ENCODE results near the gene TLN1.

TLN1 gene

GRCh38 chr9:35771943-35772342, 39.9 kb upstream of the TLN1 start:
- TF ChIP-seq, protein P1, sequence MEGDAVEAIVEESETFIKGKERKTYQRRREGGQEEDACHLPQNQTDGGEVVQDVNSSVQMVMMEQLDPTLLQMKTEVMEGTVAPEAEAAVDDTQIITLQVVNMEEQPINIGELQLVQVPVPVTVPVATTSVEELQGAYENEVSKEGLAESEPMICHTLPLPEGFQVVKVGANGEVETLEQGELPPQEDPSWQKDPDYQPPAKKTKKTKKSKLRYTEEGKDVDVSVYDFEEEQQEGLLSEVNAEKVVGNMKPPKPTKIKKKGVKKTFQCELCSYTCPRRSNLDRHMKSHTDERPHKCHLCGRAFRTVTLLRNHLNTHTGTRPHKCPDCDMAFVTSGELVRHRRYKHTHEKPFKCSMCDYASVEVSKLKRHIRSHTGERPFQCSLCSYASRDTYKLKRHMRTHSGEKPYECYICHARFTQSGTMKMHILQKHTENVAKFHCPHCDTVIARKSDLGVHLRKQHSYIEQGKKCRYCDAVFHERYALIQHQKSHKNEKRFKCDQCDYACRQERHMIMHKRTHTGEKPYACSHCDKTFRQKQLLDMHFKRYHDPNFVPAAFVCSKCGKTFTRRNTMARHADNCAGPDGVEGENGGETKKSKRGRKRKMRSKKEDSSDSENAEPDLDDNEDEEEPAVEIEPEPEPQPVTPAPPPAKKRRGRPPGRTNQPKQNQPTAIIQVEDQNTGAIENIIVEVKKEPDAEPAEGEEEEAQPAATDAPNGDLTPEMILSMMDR (IDR thresholded peaks at IDR 0.05; ENCODE audit: control extremely low read depth, extremely low read depth, low read depth, missing control alignments) = no peak
- no peak for DNase-seq (ENCODE audit: extremely low spot score)
- ChIA-PET POLR2A (interaction anchor here (0.5 kb wide), 1 partner anchor 38 kb away, joined by 3 read pairs; no protein-coding TSS in a partner anchor), CTCF (interaction anchor here (0.9 to 7.8 kb wide), 8 partner anchors 8 to 110 kb away, joined by 3 to 45 read pairs (median 6); partner anchors contain the start of genes CREB3, GBA2, MSMP and NPR2)

GRCh38 chr9:35771534-35771933, 39.5 kb upstream of the TLN1 start:
- TF ChIP-seq, protein P1 (IDR thresholded peaks at IDR 0.05; ENCODE audit: control extremely low read depth, extremely low read depth, low read depth, missing control alignments) = no peak
- no peak for DNase-seq (ENCODE audit: extremely low spot score)
- CTCF ChIA-PET = interaction anchor here (0.9 to 7.8 kb wide), 12 partner anchors 9 to 111 kb away, joined by 3 to 45 read pairs (median 4); partner anchors contain the start of genes CREB3, MSMP, NPR2 and TLN1
- POLR2A ChIA-PET = interaction anchor here (0.5 kb wide), 1 partner anchor 38 kb away, joined by 3 read pairs; no protein-coding TSS in a partner anchor

DNA sequence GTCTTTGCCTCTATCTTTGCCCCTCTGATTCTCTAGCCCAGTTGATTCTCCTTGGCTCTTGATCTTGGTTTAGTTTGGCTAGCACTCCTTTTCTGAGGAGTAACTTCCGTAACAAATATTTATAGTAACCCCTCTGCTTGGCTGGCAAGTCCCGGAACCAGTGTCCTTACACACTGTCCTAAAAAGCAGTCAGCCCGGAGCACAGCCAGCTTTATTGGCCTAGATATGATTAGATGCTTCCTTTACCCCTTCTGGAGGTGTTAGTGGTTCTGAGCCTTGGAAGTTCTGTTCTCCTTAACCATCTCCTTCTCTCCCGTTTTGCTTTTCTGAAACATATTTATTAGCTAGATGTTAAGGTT, 39.1 kb upstream of the TLN1 start:
- POLR2A ChIA-PET = no interaction called here
- no peak for DNase-seq (ENCODE audit: extremely low spot score)
- CTCF ChIA-PET = interaction anchor here (0.9 to 7.8 kb wide), 11 partner anchors 8 to 68 kb away, joined by 3 to 45 read pairs (median 5); partner anchors contain the start of genes CREB3, MSMP, NPR2 and TLN1
- TF ChIP-seq, protein P1 (IDR thresholded peaks at IDR 0.05; ENCODE audit: control extremely low read depth, extremely low read depth, low read depth, missing control alignments) = no peak

- TF ChIP-seq, protein P1 (IDR thresholded peaks at IDR 0.05; ENCODE audit: control extremely low read depth, extremely low read depth, low read depth, missing control alignments) = no peak
- ChIA-PET POLR2A (no interaction called here), CTCF (interaction anchor here (0.9 to 7.8 kb wide), 4 partner anchors 9 to 20 kb away, joined by 3 to 45 read pairs (median 22); partner anchors contain the start of genes MSMP and NPR2)
- no peak for DNase-seq (ENCODE audit: extremely low spot score)
These were observed 37.8 kb upstream of the TLN1 start for GRCh38 chr9:35769763-35770162.

- no peak for DNase-seq (ENCODE audit: extremely low spot score)
- CTCF ChIA-PET = interaction anchor here (2.3 to 6.7 kb wide), 2 partner anchors 12 to 23 kb away, joined by 7 to 42 read pairs; partner anchors contain the start of gene MSMP
These were observed 35.5 kb upstream of the TLN1 start for GRCh38 chr9:35767458-35767857.

DNA sequence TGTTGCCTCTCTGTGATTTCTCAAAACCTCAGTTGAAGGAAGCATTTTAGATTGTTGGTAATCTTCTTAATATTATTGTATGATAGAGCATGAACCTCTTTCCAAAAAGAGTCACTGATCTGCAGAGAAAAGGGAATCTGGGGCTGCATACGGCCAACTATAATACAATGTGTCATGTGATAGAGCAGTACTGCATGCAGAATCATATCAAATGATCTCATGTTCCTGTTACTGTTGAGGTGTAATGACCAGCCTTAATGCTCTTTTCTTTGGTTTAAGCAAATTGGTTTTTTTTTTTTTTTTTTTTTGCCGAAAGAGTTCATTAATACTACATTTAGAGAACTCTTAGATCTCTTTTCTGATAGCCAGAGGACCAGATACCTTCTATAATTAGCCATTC, 35.0 kb upstream of the TLN1 start:
- ChIA-PET POLR2A (no interaction called here), CTCF (interaction anchor here (2.3 to 6.7 kb wide), 2 partner anchors 12 to 23 kb away, joined by 7 to 42 read pairs; partner anchors contain the start of gene MSMP)
- TF ChIP-seq, protein P1 (IDR thresholded peaks at IDR 0.05; ENCODE audit: control extremely low read depth, extremely low read depth, low read depth, missing control alignments) = no peak
- no peak for DNase-seq (ENCODE audit: extremely low spot score)

More at GRCh38 chr9:35767458-35767857, 35.5 kb upstream of the TLN1 start:
- TF ChIP-seq, protein P1 (IDR thresholded peaks at IDR 0.05; ENCODE audit: control extremely low read depth, extremely low read depth, low read depth, missing control alignments) = no peak
- POLR2A ChIA-PET = no interaction called here
